ENCODE data around the gene FAM53A.

GRCh38 chr4:1630266-1630665 lies 53.8 kb downstream of the FAM53A start:
- no peak for TF ChIP-seq EZH2 (IDR thresholded peaks at IDR 0.05; ENCODE audit: low read length, missing control alignments)
- TF ChIP-seq, protein P1, sequence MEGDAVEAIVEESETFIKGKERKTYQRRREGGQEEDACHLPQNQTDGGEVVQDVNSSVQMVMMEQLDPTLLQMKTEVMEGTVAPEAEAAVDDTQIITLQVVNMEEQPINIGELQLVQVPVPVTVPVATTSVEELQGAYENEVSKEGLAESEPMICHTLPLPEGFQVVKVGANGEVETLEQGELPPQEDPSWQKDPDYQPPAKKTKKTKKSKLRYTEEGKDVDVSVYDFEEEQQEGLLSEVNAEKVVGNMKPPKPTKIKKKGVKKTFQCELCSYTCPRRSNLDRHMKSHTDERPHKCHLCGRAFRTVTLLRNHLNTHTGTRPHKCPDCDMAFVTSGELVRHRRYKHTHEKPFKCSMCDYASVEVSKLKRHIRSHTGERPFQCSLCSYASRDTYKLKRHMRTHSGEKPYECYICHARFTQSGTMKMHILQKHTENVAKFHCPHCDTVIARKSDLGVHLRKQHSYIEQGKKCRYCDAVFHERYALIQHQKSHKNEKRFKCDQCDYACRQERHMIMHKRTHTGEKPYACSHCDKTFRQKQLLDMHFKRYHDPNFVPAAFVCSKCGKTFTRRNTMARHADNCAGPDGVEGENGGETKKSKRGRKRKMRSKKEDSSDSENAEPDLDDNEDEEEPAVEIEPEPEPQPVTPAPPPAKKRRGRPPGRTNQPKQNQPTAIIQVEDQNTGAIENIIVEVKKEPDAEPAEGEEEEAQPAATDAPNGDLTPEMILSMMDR (conservative IDR thresholded peaks at IDR 0.05 in 1 of 2, IDR thresholded peaks at IDR 0.05 in 1 of 2; ENCODE audit: low read depth in 1 of 2, low read length in 2 of 2), result no peak

Measured in fibroblast of lung (primary cell).